Tibial nerve (tissue), 3 donors: ENCODE measurements around the gene PSRC1.

Experiments used
- CTCF ChIP-seq, 5 experiments: fragments of 200-600 bp in 3 of 5; fragments of 450-650 bp in 2 of 5; sonication (generic) in 3 of 5; IDR thresholded peaks; one replicate each; pipeline ENCODE4 v1.5.1; 2016 to 2019; ENCODE audit warnings: antibody characterized with exemption in 5 of 5, mild to moderate bottlenecking in 3 of 5, moderate library complexity in 2 of 5
- POLR2A ChIP-seq, 2 donors: fragments of 450-650 bp; IDR thresholded peaks; one replicate each; pipeline ENCODE4 v1.6.1; 2017; ENCODE audit warnings: antibody characterized with exemption in 2 of 2, mild to moderate bottlenecking in 2 of 2, moderate library complexity in 2 of 2

GRCh38 chr1:109257682-109258421, 25.1 kb downstream of the PSRC1 start:
- TF ChIP-seq CTCF (IDR thresholded peaks at IDR 0.05) (no peak), POLR2A (IDR thresholded peaks at IDR 0.05) (no peak)
